Stimulated activated CD4-positive, alpha-beta T cell treated with anti-CD3 and anti-CD28 coated beads, TNF-alpha, amount 100 ng/mL, for 4 hours (primary cell): ENCODE measurements around the gene VANGL2.

Experiments used
- DNase-seq, 3 experiments: peaks; one replicate each; pipeline ENCODE4 v3.0.0-alpha.2; 2020; ENCODE audit warnings: low read depth in 3 of 3

VANGL2 gene

DNA sequence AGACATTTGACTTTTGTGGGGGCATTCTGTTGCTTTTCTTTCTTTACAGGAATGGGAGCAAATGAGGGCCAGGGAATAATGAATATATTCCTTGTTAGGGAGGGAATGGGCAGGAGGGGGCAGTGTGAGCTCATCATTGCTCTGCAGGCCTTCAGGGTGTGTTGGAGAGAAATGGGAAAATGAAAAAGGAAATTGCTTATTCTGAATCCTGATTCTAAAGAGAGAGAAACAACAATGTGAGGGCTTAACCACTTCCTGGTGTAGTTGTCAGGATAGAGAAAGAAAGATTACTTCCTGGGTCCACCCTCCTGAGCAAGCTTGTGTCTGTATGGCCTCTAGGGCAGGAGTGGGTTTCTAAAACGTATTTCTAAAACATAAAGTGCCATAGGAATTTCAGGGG lies 28.3 kb downstream of the VANGL2 start:
- peak in 1 of 3 experiments; percentile 15 for DNase-seq

DNA sequence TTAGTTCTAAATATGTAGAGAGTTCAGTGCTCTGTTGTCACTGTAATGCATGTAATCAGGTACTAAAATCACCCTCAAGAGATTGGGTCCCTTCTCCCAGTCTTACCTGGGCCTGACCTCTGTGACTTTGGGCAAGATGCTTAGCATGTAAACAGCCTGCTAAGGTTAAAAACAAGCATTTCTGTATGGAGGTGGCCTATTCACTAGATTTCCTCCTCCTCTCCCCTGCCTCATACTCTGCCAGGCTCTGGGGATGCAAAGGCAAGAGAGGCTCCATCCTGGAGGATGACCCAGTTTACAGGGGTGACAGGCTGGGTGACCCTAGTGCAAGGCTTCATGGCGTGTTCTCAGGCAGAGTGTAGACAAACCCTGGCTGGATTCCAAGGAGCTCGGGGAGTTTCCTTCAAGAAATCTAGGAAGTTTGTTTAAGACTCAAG lies 28.8 kb downstream of the VANGL2 start:
- DNase-seq = no peak

DNA sequence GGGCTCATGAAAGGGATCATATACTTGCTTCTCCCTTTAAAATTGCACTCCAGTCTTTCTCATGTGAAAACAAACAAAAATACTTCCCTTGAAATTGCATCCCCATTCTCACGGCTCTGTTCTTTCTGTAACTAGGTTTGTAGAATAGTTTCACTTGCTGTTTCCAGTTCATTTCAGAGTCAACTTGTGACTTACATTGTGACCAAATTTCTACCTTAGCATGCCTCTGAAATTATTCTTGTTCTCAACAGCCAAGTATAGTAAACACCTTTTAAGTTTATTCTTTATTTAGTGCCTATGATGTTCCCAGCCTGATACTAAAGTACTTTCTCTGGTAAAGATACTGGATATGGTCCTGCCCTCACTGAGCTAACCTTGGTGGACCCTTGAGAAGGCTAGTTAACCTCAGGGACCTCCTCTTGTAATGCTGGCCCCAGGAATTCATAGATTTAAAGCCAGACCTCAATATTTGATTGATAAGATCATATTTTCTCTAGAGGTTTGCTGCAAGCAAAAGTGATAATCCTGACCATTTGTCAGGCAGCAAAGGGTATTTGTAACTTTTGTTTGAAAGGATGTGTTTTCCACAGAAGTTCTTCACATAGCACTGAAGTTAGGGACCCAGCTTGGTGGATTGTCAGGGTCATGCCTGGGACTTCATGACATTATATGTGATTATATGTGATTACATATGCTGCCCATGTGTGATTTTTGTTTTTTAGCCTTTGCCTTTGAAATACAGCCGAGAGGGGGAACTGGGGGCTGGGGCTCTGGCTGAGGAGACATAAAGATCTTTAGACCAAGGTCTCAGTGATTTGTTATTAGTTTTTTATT lies 29.6 kb downstream of the VANGL2 start:
- DNase-seq = no peak

DNA sequence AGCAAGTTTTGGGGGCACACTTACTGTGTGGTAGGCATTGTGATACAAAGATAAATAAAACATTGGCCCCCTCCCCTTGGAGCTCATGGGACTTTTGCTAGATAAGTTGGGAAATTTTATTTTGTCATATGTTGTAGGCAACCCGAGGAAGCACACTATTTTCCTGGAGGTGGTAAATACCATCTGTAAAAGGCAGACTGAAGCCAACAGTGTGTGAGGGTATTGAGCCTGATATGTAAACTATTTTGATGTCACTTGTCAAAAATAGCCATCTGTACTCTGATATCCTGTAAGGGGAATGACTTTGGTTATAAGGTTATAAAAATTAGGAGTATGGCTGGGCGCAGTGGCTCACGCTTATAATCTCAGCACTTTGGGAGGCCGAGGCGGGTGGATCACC lies 30.6 kb downstream of the VANGL2 start:
- no peak for DNase-seq

DNA sequence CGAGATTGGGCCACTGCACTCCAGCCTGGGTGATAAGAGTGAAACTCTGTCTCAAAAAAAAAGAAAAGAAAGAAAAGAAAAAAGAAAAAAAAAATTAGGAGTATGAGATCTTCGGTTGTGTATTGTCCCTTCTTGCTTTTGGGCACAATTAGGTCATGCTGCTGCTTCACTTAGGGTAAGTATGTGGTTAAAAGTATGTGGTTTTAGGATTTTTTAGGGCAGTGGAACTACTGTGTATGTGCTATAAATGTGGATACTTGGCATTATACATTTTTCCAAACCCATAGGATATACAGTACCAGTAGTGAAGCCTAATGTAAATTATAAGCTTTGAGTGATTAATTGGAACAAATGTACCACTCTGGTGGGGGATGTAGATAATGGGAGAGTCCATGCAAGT lies 31.2 kb downstream of the VANGL2 start:
- no peak for DNase-seq

DNA sequence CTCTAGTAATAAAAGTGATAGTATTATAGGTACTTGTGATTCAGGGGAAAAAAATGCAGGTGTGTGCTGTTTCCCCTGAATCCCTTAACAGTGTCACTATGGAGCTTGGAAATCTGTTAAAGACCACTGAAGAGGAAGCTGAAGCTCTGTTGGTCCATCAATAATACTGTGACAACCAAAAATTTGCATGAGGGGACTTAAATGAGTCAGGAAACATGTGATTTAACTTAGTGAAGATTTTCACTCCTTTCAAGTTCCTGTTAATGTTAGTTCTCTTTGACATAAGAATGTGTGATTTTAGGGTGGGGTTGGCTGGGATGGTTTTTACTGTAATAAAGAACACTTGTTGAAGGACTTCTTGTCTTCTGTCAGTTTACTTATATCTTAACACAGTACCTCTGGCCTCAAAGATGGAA lies 32.0 kb downstream of the VANGL2 start:
- DNase-seq = no peak

DNA sequence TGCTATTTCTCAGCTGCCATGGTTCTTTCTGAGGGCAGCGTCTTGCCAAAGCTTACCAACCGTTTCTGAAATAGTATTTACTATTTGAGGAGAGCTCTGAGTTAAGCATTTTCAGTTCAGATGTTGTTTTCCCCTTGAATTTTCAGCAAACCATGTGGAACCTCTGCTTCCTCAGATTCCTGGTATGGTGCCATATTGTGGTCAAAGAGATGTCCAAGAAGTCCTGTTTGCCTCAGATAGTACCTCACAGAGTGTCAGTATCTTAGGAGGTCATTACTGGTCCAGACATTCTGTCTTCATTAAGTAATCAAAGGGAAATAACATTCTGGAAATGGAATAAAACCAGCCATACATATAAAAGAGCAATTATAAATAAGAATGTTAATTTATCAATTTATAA lies 36.6 kb downstream of the VANGL2 start:
- no peak for DNase-seq

DNA sequence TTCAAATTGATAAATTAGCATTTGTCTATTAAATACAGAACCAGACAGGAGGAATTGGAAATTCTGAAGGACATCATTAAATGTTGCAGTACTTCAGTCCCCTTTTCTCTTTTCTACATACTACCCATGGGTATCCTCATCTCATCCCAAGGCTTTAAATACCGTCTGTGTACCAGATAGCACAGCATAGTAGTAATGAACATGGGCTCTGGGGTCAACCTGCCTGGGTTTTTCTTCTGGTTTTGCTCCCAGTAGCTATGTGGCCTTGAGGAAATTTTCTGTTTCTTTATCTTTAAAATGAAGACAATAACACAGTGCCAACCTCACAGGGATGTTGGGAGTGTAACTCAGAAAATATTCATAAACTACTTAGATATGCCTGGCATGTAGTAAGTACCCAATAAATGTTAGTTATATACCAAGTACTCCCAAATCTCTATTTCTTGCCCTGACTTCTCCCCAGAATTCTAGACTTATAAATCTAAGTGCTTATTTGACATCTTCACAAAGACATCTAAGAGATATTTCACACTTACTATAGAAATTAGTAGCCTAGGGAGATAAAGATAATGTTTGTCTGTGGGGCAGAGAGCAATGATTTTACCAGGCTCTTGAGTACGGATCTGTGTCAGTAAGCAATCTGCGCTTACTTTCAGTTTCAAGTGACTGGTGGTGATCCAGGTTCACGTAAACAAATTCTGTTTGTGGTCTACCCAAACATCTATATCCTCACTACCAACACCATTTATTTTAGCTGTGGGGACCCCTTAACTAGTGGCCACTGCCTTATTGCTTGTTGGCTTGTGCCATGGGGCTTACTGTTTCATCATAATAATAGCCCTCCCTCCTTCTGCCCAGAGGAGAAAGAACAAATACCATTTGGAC lies 37.3 kb downstream of the VANGL2 start:
- no peak for DNase-seq

DNA sequence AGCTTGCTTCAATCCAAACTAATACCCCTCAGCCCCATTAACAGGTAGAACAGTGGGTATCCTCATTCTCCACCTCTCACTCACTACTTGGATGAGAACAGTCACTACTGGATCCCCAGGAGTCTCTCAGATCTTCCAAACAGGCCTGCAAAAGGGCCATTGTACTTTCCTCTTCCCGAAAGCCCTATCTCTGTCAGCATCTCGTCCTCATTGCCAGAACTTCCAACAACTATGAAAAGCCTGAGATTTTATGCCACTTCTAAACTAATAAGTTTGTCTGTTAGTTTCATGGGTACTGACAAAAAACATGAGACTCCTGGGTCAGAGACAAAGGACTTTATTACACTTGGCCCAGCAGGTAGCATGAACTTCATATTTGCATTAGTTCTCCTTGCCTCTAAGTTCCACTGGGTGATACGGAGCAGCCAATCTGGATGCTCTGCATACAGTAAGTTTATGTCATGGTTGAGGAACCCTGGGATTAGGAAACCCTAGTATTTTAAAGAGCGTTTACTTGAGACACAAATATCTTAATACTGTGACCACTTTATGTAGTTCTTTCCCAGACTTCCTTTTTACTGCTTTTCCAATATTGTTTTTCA lies 38.1 kb downstream of the VANGL2 start:
- no peak for DNase-seq

DNA sequence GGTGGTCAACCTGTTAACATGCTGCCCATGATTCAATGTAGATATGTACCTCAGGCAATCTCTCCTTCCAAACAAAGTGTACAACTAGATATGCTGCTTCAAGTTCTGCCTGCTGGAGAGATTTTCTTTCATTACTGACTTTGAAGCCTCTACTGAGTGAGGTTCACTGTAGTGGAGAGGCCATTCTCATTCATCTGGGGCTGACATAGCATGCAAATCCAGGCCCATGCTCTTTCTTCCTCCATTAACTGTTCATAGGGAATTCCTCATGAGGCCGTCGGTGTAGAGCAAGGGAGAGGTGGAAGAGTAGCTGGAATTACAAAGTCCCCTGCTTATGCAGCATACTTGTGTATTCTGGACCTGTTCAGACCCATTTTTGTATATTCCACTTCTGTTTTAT lies 38.6 kb downstream of the VANGL2 start:
- no peak for DNase-seq

DNA sequence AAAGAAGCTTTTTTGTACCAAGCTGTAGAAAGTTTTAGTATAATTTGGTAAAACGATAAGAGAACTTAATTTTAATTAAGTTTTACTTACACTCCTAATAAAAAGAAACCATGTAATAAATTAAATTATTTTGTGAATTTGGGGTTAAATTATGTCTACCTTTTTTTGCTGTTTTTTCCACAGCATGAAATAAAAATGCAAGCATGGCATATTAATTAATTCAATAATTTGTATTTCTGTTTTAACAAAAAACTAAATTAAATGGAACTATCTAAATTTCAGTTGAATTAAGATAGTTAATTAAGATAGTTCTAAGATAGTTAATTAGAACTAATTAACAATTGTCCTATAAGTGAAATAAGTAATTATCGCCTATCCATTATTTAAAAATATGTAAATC lies 39.4 kb downstream of the VANGL2 start:
- DNase-seq = no peak

DNA sequence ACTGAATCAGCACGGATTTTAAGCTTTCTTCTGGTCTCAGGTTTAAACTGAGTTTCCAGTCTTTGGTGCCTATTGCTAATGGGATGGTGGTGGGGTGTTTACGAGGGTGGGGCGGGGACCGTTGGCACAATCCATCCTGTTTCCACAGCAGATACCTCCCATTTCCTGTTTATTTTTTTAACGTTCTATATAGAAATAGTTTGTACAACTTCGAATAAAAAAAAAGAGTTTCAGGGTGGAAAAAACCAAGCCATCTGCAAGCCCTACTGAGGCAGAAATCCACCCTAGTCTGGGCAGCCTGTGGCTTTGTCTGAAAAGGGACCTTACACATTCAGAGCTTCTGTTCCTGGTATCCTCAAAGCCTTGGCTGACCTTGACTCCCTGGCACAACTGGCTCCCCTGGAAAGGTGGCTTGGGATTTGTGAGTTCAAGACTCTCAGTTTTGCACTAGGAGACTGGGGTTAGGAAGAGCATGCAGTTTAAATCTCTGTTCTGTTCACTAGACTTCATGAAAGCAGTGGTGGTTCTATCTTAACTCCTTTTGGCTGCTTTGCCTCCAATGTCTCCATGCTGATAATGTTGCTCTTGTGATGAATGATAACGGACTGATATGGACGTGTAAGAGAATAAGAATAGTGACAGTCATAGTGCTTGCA lies 46.7 kb downstream of the VANGL2 start:
- no peak for DNase-seq

DNA sequence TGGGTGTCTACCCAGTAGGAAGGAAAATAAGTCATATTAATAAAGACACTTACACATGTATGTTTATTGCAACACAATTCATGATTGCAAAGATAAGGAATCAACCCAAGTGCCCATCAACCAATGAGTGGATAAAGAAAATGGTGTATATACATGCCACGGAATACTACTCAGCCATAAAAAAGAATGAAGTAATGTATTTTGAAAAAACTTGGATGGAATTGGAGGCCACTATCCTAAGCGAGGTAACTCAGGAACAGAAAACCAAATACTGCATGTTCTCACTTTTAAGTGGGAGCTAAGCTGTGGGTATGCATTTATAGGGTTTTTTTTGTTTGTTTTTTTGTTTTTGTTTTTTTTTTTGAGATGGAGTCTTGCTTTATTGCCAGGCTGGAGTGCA lies 49.1 kb downstream of the VANGL2 start:
- DNase-seq = no peak

DNA sequence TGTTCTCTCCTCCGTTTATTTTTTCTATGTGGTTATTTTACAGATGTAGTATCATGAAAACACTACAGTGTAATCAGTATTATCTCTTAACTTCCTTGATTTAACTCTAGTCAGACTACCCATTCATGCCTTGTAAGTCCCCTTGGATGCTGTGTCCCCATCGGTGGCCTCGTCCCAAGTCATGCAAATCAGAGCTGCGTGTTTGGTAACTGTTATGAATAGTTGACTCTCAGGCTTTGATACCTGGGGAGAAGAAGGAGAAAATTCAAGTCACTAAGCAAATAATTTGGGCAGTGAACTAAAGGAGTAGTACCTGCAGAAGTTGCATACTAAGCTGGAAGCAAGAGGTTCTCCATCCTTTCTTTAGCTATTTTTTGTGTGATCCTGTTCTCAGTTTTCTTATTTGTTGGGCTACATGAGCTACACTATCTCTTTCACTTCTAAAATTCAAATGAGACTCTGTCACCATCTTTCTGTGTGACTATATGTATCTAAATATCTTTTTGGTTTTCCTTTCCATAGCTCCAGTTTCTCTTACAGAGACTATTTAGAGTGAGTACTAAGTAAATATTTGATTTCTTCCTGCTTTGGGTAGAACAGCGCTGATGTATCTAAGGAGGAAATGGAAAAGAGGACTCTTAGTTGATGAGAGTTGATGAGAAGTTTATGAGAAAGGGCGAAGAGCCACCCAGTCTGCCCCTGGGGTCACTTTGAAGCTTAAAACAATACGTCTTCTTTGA lies 50.9 kb downstream of the VANGL2 start:
- DNase-seq = no peak

DNA sequence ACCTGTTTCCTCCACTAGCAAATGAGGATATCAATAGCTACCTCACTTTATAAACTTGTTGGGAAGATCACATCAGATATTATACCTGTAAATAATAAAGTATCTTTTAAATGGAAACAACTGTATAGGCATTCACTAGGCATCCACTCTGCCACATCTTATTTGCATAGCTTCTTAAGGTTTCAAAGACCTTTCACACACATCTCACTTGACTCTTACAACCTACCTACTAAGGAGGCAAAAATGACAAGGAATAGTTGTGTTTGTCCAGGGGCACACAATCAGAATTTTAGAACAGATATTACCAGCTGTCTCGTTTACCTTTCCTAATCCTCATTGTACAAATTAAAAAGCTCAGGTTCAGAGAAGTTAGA lies 51.5 kb downstream of the VANGL2 start:
- DNase-seq = no peak

DNA sequence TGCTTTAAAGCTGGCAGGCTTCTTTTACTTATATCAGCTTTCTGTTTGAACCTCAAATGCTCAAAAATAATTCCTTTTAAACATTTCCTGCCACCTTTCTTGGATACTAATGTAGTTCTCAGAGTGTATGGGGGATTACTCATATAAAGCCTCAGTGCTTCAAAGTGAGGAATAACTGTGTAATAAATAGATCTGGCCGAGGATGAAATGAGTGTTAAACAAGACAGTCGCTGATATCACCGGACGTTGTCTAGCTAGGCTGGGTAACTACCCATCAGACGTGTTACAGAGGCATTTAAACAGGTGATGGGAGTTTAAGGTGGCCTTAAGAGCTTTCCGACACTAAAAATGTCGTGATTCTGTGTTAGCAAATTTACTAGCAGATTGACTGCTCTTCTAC lies 53.1 kb downstream of the VANGL2 start:
- no peak for DNase-seq

DNA sequence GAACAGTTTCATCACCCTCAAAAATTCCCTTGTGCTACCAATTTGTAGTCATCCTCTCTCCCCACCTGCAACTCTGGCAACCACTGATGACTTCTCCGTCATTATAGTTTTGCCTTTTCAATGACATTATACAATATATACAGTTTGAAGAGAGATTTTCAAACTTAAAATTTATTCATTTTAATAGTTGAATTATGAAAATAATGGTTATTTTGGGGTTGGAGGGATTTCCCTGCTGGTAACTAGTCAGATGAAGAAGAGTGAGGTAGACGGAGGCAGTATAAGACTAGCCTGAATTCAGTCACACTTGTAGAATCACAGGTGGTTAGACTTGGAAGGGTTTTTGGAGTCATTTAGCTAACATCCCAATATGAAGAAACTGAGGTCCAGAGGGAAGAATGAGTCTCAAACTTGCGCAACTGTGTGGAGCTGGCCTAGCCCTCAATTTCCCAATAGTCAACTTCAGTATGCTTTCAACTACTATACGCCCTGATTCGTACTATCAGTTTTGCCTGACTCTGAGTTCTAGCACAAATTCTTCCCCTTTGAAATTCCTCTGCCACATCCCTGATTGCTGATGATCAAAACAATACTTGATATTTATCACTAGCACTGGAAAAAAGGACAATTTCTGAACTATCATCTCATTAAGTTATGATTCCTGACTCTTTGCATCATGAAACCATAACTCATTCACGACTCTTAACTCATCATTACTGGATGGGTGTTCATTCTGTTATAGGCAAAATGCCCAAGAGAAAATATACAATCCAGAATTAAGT lies 54.2 kb downstream of the VANGL2 start:
- no peak for DNase-seq

DNA sequence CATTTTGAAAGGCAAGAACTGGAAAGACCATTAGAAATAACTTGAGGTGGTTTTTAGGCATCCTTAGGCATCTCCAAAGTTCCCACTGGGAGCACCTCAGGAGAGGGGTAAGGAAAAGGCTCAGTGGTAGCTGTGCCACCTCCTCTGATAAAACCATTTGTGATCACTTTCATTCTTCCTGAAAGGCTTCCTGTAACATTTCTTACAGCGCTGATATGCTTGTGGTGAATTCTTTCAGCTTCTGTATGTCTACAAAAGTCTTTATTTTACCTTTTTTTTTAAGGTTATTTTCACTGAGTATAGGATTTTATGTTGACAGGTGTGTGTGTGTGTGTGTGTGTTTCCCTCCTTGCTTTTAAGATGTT lies 54.8 kb downstream of the VANGL2 start:
- DNase-seq = no peak

DNA sequence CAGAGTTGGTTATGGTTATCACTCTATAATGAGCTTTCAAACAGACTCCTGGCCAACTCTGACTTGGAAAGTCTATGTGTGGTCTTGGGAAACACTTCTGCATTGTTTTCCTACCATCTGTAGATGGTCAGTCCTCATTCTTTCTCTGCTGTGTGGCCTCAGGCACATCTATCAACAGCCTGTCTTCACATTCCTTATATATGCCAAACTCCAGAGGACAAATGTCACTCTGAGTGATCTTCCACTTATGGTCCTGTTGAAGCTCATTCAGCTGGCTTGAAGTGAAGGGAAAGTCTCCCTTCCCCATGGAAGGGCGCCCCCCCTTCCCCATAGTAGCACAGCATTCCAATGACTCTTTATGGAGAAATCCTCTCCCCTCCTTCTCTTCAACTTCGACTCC lies 58.7 kb downstream of the VANGL2 start:
- DNase-seq = no peak

DNA sequence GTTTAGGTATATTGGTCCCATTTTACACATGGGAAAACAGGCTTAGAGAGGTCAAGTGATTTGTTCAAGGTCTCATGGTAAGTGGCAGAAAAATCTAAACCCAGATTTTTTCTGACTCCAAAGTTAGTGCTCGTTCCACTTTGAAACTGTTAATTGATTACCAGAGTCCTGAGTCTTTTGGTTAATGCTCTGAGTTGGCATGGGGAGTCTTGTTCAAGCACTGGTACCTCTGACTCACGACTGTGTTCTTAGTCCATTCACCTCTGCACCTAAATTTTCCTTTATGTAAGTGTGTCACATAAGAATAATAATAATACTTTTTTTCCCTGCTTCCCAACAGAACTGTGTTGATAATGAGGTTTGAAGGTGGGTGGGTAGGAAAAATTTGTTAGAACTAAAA lies 59.3 kb downstream of the VANGL2 start:
- DNase-seq = no peak

DNA sequence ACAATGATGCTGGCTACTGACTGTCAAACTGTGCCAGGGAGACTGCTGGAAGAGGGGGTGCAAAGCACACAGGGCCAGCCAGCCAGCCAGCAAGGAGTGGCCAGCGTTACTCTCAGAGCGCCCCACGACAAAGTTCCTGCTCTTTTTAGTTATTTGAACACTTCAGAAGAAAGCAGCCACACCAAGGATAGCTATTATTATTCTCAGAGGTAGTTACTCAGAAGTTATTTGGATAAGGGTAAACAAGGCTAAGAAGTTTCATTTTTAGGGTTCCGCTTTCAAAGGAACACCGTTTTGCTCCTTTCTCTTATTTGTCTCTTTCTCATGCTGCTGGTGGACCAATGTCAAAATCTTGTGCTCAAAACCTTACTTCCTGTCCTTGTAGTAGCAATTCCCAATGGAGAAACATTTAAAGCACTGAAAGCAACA lies 59.9 kb downstream of the VANGL2 start:
- DNase-seq = no peak
